ENCODE data around the gene JOSD1. TPM values are rescaled to one million over a fixed set of nuclear protein-coding genes. Genes with fewer than 3 reads are reported as not detected.

Gene JOSD1
- total RNA-seq = 10 to 100 TPM; 13.0 to 32.2 (median 21.7) TPM
- long read RNA-seq = 0 reads

- DNase-seq (peak; percentile 97 to 98 (median 97)), ATAC-seq (peak; percentile 40 to 67 (median 60))
- H3K36me3 ChIP-seq = no peaks in the 10 kb centered on the region
- H3K27ac ChIP-seq = peak within 1 kb of the TSS; percentile 97 to 99 (median 98)
- no peaks in the 10 kb centered on the region for H3K9me3 ChIP-seq
- peak in 1 of 4 donors; percentile 5 for TF ChIP-seq CTCF (IDR thresholded peaks at IDR 0.05)
- peak; percentile 99 for TF ChIP-seq POLR2A (IDR thresholded peaks at IDR 0.05)
- intact Hi-C loops (cut with DNase I) = no loop called here
- peak within 1 kb of the TSS; percentile 62 to 69 (median 67) for H3K4me3 ChIP-seq
- H3K4me1 ChIP-seq = peaks cover 0 to 56% (median 9%) of the 10 kb centered on the region in 4 donors
- WGBS (ENCODE audit: insufficient coverage, low coverage, low lambda C conversion rate, missing lambda C conversion rate) = 4% methylated on average over 12 of the region's 94 CpGs
- no peaks in the 10 kb centered on the region for H3K27me3 ChIP-seq
Measured at GRCh38 chr22:38700789-38701628, at the start of gene JOSD1. TSS of gene JOSD1 (minus strand) at chr22:38700943. CDS start at chr22:38699987, 956 bp downstream.

- Histone ChIP-seq H3K27ac (peak overlapping the region in 1 of 3 donors; percentile 100), H3K36me3 (peaks cover 0 to 75% (median 42%) of the 10 kb centered on the region in 4 donors), H3K4me3 (no peak overlapping the region), H3K4me1 (peaks cover 0 to 59% (median 9%) of the 10 kb centered on the region in 4 donors), H3K9me3 (no peaks in the 10 kb centered on the region), H3K27me3 (no peaks in the 10 kb centered on the region)
- no peak for DNase-seq
- no peak for ATAC-seq
- WGBS (ENCODE audit: insufficient coverage, low coverage, low lambda C conversion rate, missing lambda C conversion rate) = 80% methylated on average over 1 of the region's 14 CpGs
- TF ChIP-seq POLR2A (IDR thresholded peaks at IDR 0.05) (no peak), CTCF (IDR thresholded peaks at IDR 0.05) (no peak)
- intact Hi-C loops (cut with DNase I) = no loop called here
Measured at GRCh38 chr22:38750104-38750503, 49.4 kb upstream of the JOSD1 start.

GRCh38 chr22:38748487-38749136, 47.9 kb upstream of the JOSD1 start:
- ATAC-seq (peak; percentile 15 to 27 (median 22)), DNase-seq (no peak)
- no peaks in the 10 kb centered on the region for H3K9me3 ChIP-seq
- no peak overlapping the region for H3K4me3 ChIP-seq
- intact Hi-C loops (cut with DNase I) = no loop called here
- TF ChIP-seq POLR2A (IDR thresholded peaks at IDR 0.05) = no peak
- TF ChIP-seq CTCF (IDR thresholded peaks at IDR 0.05) = no peak
- H3K4me1 ChIP-seq = peaks cover 0 to 61% (median 7%) of the 10 kb centered on the region in 4 donors
- H3K36me3 ChIP-seq = peaks cover 0 to 87% (median 51%) of the 10 kb centered on the region in 4 donors
- WGBS (ENCODE audit: insufficient coverage, low coverage, low lambda C conversion rate, missing lambda C conversion rate) = 89% methylated on average over 12 of the region's 14 CpGs
- H3K27ac ChIP-seq = peak overlapping the region in 1 of 3 donors; percentile 100
- H3K27me3 ChIP-seq = no peaks in the 10 kb centered on the region

GRCh38 chr22:38745676-38746460, 45.1 kb upstream of the JOSD1 start:
- Histone ChIP-seq H3K27me3 (no peaks in the 10 kb centered on the region), H3K4me3 (no peak overlapping the region), H3K4me1 (peaks cover 0 to 35% (median 5%) of the 10 kb centered on the region in 4 donors), H3K27ac (peak overlapping the region in 1 of 3 donors; percentile 79), H3K9me3 (no peaks in the 10 kb centered on the region), H3K36me3 (peaks cover 0 to 95% (median 56%) of the 10 kb centered on the region in 4 donors)
- ATAC-seq (peak in 1 of 4 donors; percentile 1), DNase-seq (no peak)
- no peak for TF ChIP-seq POLR2A (IDR thresholded peaks at IDR 0.05)
- TF ChIP-seq CTCF (IDR thresholded peaks at IDR 0.05) = no peak
- 84% methylated on average over 7 of the region's 14 CpGs for WGBS (ENCODE audit: insufficient coverage, low coverage, low lambda C conversion rate, missing lambda C conversion rate)
- intact Hi-C loops (cut with DNase I) = no loop called here
